Uterus (tissue), 2 donors: ENCODE data around the gene ZFTA.

Source experiments
- POLR2A ChIP-seq, 2 donors: fragments of 450-650 bp; IDR thresholded peaks; one replicate each; pipeline ENCODE4 v1.6.1; 2016; ENCODE audit warnings: antibody characterized with exemption in 2 of 2, mild to moderate bottlenecking in 1 of 2, moderate library complexity in 1 of 2
- TF ChIP-seq, protein P1 (sequence below), 4 experiments: fragments of 200-600 bp in 2 of 4; fragments of 450-650 bp in 2 of 4; sonication (generic) in 2 of 4; IDR thresholded peaks; one replicate each; pipeline ENCODE4 v1.5.1; 2016 to 2019; ENCODE audit warnings: antibody characterized with exemption in 4 of 4, mild to moderate bottlenecking in 2 of 4, moderate library complexity in 1 of 4

DNA sequence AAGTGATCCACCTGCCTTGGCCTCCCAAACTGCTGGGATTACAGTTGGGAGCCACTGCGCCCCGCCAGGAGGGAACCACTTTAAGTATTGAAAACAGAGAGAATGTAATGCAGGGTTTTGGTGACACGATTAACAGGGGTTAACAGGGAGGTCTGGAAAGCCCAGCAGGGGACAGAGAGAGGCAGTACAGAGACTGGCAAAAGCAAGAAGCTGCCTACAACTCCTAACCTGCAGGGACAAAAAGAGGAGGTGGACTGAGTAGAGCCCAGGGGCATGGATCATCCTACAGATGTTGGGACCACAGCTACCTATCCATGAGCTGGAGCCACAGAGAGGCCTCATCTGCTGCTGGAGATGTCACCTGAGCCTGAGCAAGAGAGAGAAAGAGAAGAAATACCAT, 42.9 kb upstream of the ZFTA start:
- TF ChIP-seq, protein P1, sequence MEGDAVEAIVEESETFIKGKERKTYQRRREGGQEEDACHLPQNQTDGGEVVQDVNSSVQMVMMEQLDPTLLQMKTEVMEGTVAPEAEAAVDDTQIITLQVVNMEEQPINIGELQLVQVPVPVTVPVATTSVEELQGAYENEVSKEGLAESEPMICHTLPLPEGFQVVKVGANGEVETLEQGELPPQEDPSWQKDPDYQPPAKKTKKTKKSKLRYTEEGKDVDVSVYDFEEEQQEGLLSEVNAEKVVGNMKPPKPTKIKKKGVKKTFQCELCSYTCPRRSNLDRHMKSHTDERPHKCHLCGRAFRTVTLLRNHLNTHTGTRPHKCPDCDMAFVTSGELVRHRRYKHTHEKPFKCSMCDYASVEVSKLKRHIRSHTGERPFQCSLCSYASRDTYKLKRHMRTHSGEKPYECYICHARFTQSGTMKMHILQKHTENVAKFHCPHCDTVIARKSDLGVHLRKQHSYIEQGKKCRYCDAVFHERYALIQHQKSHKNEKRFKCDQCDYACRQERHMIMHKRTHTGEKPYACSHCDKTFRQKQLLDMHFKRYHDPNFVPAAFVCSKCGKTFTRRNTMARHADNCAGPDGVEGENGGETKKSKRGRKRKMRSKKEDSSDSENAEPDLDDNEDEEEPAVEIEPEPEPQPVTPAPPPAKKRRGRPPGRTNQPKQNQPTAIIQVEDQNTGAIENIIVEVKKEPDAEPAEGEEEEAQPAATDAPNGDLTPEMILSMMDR (IDR thresholded peaks at IDR 0.05), result no peak
- no peak for TF ChIP-seq POLR2A (IDR thresholded peaks at IDR 0.05)
